Nucleus accumbens (tissue), 56 donors: ENCODE results near the gene SENP2.

Source experiments
- DNase-seq, 56 donors: peaks; one replicate each; lab custom pipeline; 2025; lab: John Stamatoyannopoulos, UW

SENP2 gene

GRCh38 chr3:185667574-185667973 is 81.5 kb downstream of the SENP2 start:
- DNase-seq, result no peak

DNA sequence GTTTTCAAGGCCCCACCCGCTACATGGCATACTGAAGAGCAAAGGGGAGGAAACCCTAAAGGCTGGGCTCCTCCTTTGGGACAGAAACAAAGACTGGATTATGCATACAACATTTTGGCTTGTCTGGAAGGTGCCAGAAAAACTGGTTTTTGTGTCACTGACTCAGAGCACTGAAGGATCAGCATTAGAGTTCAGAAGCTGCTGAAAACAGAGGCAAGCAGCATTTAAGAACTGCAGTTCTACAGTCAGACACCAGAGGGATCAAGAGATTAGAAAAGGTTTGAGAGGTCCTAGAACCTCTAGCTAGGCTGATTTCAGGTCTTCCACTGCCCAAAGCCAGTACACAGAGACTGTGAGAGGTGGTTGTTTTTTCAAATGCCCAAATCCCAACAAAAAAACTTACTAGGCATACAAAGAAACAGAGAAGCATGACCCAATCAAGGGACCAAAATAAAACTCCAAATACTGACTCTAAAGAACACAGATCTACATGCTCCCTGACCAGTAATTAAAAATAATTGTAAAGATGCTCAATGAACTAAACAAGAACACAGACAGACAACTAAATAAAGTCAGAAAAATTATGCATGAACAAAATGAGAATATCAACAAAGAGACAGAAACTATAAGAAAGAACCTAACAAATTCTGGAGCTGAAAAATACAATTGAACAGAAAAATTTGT is 91.2 kb downstream of the SENP2 start:
- no peak for DNase-seq

- no peak for DNase-seq
These were observed 91.9 kb downstream of the SENP2 start for GRCh38 chr3:185678027-185678426.

DNA sequence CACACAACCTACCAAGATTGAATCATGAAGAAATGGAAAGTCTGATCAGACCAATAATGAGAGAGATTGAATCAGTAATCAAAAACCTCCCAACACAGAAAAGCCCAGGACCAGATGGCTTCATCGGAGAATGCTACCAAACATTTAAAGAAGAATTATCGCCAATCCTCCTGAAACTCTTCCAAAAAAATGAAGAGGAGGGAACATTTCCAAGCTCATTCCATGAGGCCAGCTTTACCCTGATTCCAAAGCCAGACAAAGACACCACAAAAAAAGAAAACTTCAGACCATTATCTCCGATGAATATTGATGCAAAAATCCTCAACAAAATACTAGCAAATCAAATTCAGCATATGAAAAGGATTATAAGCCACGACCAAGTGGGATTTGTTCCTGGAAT is 94.1 kb downstream of the SENP2 start:
- no peak for DNase-seq
